GM18858 (cell line): ENCODE measurements around the gene CCDC78.

ENCODE experiments used
- ATAC-seq: cut with Tn5 transposase; IDR thresholded peaks from one replicate; pipeline ENCODE4 v1.9.1; 2021; ENCODE audit not compliant: unreplicated experiment

The CCDC78 gene

DNA sequence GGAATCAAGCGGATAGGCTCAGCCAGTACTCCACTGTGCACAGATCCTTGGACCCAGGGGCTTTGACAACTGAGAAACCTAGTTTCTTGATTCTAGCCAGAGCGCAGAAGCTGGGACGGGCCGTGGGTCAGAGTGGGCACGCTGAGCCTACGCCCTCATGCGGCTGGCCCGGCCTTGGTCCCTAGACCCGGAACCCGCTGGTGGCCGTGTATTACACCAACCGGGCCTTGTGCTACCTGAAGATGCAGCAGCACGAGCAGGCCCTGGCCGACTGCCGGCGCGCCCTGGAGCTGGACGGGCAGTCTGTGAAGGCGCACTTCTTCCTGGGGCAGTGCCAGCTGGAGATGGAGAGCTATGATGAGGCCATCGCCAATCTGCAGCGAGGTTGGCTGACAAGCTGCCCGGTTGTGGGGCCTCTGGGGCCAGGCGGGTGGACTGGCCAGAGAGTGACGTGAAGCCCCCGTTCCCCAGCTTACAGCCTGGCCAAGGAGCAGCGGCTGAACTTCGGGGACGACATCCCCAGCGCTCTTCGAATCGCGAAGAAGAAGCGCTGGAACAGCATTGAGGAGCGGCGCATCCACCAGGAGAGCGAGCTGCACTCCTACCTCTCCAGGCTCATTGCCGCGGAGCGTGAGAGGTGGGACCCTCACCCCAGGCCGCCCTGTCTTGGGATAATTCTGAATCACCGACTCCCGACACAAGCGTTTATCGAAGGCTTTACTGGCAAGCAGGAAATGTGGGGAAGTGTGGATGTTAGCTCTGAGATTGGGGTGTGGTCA lies 45.1 kb downstream of the CCDC78 start:
- ATAC-seq = no peak

DNA sequence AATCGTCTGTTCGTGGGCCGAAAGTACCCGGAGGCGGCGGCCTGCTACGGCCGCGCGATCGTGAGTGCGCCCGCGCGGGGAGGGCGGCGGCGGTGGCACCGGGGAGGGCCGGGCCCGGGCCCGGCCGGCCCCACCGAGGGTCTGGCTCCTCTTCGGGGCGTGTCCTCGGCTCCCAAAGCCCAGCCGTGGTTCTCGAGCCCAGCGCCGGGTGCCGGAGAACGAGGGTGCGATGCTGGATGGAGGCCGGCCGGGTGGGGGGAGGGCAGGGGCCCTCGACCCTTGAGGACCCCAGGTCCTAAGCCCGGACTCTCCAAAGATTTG lies 45.7 kb downstream of the CCDC78 start:
- no peak for ATAC-seq

DNA sequence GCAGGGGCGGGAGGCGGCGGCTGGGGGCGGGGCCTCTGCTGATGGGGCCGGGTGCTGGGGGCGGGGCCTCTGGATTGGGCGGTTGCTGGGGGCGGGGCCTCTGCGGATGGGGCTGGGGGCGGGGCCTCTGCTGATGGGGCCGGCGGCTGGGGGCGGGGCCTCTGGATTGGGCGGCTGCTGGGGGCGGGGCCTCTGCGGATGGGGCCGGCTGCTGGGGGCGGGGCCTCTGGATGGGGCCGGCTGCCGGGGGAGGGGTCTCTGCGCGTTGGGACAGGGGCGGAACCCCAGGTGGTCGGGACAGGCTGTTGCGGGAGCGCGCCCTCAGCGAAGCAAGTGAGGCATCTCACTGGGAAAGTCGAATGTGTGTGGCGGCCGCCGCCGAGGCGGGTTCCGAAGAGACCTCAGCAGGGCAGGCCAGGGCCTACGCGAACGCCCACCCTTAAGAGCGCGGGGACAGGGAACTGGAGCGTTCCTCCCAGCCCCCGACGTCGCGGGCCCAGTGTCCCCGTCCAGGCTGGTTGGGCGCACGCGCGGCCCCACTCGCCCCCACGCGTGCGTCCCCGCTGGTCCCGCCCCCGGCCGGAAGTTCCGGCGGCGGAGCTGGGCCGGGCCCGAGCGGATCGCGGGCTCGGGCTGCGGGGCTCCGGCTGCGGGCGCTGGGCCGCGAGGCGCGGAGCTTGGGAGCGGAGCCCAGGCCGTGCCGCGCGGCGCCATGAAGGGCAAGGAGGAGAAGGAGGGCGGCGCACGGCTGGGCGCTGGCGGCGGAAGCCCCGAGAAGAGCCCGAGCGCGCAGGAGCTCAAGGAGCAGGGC lies 46.2 kb downstream of the CCDC78 start, which contains the start of gene STUB1:
Gene STUB1 (plus strand): TSS at position 597 of the 811 bp plus-strand sequence. CDS start 116 bp downstream, at position 713.
- ATAC-seq = no peak

DNA sequence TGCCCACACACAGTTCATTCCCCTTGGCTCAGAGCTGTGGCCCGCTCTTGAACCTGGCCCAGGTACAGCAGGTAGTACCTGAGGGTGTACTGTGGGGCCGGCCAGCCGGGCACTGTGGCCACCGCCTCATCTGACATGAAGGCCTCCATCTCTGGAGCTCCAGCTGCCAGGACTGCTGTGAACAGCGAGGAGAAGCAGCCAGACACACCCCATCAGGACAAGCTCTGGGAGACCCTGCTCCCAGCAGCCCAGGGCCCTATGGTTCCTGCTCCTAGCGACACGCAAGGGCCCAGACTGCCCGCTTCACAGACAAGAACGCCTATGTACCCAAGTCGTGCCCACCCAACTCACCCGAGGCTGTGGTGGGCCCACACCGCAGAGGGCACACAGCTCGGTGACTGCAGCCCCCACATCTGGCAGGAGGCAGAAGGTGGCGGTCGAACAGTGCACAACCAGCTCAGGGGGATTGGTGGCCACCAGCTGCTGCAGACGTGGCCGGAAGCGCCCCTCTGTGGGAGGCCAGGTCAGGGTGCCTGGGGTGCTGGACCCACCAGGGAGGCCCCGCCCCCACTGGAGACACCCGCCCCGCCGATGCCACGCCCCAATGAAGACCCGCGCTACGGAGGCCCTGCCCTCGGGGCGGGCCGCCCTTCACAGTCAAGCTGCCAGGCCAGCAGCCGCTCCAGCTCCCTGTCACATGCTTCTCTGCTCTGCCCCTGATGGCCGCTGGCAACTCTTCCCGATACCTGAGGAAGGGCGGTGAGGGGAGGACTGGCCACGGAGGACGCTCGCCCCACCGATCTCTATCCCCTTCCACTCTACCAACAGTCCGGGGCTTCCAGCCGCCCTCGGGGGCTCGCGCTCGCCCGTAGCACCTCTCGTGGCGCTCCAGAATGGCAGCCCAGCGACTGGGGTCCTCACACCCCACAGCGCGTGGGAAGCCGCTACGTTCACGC lies 47.1 kb downstream of the CCDC78 start:
- no peak for ATAC-seq

DNA sequence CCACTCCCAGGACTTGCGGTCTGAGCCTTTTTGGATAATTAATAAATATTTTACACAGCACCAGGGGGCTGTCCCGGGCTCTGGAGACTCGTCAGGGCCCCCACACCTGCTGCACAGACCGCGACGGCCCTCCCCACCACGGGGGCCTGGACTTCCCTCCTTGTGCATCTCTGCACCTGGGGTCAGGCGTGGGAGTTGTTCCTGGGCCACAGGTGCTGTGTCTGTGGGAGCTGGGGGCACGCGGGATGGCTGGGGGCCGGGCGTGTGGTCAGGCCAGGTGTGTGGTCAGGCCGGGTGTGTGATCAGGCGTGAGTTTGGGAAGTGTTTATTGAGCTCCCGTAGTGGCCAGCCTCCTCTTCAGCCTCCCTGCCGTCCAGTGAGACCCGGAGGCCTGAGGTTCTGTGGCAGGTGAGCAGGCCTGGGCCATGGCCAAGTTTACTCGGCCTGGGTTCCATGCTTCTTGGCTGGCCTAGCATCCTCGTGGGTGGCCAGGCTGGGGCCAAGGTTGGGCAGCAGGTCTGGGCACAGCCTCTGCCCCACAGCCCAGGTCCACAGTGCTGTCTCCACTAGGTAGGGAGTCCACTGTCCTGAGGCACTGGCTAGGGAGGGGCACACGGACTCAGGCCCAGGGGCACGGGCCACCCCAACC lies 47.9 kb downstream of the CCDC78 start:
- no peak for ATAC-seq

DNA sequence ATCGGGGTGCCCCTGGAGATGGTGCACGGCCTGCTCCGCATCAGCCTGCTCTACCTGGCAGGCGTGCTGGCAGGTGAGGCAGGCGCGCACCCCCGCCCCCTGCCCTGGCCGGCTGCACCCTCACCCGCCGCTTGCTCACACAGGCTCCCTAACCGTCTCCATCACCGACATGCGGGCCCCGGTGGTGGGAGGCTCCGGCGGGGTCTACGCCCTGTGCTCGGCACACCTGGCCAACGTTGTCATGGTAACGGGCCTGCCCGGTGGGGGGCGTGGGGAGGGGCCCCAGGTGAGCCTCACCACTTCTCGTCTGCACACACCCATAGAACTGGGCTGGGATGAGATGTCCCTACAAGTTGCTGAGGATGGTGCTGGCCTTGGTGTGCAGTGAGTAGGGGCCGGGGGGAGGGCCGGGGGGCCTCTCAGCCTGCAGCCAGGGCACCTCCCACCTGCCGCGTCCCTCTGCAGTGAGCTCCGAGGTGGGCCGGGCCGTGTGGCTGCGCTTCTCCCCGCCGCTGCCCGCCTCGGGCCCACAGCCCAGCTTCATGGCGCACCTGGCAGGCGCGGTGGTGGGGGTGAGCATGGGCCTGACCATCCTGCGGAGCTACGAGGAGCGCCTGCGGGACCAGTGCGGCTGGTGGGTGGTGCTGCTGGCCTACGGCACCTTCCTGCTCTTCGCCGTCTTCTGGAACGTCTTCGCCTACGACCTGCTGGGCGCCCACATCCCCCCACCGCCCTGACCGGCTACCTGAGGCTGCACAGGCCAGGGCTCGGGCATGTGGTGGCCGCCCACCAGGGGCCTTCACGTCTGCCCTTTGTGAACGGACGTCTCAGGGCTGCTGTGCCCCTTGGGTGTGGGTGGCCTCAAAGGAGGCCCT lies 48.7 kb downstream of the CCDC78 start:
- ATAC-seq = no peak

DNA sequence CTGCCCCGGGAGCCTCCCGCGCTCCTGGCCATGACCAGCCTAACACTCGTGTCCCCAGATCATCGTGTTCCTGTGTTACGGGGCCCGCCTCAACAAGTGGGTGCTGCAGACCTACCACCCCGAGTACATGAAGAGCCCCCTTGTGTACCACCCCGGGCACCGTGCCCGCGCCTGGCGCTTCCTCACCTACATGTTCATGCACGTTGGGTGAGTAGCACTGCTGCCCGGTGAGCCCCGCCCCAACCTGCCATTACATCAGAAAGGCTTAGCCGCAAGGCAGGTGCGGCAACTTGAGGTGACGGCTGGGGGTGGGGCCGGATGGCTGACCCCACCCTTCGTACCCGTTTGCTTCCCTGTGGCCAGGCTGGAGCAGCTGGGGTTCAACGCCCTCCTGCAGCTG lies 49.3 kb downstream of the CCDC78 start:
- ATAC-seq = no peak

DNA sequence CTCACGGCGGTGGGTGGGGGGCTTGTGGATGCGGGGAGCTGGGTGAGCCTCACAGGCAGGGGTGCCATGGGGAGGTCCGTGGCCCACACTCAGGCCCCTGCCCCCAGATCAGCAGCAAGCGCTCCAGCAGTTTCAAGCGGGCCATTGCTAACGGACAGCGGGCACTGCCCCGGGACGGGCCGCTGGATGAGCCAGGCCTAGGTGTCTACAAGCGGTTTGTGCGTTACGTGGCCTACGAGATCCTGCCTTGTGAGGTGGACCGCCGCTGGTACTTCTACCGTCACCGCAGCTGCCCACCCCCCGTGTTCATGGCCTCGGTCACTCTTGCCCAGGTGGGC lies 49.7 kb downstream of the CCDC78 start:
- ATAC-seq = no peak

DNA sequence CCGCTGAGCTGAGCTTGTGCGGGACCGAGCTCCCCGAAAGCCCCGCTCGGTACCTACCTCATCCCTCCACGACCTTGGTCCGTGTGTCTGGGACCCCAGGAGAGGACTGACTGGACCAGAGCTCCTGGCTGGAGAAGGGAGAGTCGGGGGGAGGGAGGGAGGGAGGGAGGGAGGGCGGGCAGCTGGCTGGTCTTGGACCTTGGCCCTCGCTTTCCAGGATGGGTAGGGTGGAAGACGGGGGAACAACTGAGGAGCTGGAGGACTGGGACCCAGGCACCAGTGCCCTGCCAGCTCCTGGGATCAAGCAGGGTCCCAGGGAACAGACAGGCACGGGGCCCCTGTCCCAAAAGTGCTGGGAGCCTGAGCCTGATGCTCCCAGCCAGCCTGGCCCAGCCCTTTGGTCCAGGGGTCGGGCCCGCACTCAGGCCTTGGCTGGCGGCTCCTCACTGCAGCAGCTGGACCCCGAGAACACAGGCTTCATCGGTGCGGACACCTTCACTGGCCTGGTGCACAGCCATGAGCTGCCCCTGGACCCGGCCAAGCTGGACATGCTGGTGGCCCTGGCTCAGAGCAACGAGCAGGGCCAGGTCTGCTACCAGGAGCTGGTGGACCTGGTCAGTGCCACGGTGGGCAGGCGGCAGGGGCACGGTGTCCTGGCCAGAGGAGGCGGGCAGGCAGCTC lies 50.2 kb downstream of the CCDC78 start:
- no peak for ATAC-seq

DNA sequence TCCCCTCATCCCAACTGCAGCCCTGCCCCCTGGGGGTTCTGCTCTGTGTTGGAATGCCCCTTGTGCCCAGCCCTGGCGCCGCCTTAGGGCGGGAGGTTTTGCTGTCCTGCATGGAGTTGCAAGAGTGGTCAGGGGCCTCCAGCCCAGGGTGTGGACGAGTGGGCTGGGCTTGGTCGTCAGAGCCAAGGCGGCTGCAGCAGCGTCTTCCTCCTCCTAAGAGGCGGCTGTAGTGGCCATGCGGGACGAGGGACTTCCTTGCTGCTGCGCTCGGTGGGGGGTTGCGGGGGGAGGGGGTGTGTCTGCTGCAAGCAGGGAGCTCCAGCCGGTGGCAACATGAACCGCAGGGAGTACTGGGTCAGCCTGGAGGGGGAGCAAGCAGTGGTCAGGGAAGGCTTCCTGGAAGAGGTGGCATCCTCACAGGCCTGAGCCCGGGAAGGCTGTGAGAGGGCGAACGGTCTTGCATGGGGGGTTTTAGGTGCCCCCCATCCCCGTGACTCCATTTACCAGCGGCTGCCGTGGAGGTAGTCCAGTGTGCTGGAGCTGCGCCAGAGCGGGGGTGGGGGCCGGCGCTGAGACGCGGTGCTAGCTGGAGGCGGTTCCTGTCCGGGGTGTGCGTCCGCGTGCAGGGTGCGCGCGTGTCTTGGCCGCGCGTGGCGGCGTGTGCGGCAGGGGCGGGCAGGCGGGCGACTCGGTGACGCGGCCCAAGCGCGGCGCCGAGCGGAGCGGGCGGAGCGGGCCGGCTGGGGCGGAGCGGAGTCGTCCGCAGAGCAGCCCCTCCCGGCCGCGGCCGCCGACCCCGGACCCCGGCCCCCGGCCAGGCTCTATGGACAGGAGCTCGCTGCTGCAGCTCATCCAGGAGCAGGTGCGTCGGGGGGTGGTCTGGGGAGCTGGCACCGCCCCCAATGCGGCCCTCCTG lies 51.0 kb downstream of the CCDC78 start, which contains the start of gene RHBDL1:
Gene RHBDL1 (plus strand): TSS at position 704 of the 916 bp plus-strand sequence. CDS start 120 bp downstream, at position 824.
- no peak for ATAC-seq

DNA sequence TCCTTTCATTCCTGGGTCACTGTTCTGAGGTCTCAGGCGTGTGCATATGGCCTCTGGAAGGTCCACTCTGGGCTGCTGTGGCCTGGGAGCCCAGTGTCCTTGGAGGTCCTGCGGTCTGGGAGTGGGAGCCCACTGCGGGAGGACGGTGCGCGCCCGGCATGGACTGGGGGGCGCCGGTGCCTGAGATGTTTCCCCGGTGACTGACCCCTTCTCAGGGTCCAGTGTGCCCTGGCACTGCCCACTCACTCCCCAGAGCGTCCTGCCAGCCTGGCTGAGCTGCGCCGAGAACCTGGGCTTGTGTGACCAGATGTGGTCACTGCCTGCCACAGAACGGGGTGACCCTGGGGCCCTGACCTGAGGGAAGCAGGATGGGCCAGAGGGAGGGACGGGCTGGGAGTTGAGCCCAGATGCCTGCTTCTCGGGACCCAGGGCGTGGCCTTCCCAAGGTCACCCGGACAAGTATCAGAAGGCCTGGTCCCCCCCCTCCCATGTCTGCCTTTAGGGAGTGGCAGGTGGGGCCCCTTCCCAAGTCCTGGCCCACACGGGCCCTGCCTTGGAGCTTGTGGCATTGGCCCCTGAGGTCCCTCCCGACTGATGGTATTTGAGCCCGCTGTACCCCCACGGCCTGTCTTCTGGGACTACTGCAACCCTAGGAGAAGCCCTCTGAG lies 51.9 kb downstream of the CCDC78 start:
- ATAC-seq = no peak

DNA sequence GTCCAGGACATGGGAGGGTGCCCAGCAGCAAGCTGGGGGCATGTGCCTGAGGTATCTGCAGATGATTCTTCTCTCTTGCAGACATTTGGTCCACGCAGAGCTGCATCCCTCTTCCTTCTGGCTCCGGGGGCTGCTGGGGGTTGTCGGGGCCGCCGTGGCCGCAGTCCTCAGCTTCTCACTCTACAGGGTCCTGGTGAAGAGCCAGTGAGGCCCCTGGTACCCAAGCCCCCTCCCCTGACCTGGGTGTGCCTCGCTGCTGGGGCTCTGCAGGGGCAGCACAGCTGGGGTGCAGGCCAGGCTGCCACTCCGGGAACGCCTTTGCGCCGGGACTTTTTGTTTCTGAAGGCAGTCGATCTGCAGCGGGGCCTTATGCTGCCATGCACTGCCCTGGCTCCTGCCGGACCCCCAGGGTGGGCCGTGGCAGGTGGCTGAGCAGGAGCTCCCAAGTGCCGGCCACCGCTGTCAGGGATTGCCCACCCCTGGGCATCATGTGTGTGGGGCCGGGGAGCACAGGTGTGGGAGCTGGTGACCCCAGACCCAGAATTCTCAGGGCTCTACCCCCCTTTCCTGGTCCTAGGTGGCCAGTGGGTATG lies 52.7 kb downstream of the CCDC78 start:
- no peak for ATAC-seq

DNA sequence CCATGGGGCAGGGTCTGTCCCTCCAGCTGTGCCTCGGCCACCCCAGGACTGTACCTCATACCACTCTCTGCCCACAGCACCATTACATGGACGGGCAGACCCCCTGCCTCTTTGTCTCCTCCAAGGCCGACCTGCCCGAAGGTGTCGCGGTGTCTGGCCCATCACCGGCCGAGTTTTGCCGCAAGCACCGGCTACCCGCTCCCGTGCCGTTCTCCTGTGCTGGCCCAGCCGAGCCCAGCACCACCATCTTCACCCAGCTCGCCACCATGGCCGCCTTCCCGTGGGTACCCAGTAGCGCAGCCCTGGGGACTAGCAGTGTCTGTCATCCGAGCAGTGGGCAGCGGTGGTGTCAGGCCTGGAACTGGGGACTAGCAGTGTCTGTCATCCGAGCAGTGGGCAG lies 53.4 kb downstream of the CCDC78 start:
- no peak for ATAC-seq
